ENCODE data around the gene INTS7. TPM values are rescaled to one million over a fixed set of nuclear protein-coding genes. Genes with fewer than 3 reads are reported as not detected.

INTS7 gene
- total RNA-seq, 1 experiment from 2014 or later = 36.5 TPM

- intact Hi-C loops (cut with micrococcal nuclease; ENCODE audit: unreplicated experiment) = no loop called here
- TF ChIP-seq CTCF (IDR thresholded peaks at IDR 0.05; ENCODE audit: unreplicated experiment) = no peak
- CTCF ChIA-PET = interaction anchor here (0.7 kb wide), 1 partner anchor 745 kb away, joined by 3 read pairs; no protein-coding TSS in a partner anchor
- H3K27ac Mint-ChIP-seq (ENCODE audit: unreplicated experiment) = no peak overlapping the region
- H3K27me3 Mint-ChIP-seq (ENCODE audit: unreplicated experiment) = no peaks in the 10 kb centered on the region
- H3K9me3 Mint-ChIP-seq (ENCODE audit: low read depth, unreplicated experiment) = no peaks in the 10 kb centered on the region
- H3K4me1 Mint-ChIP-seq (ENCODE audit: low read depth, unreplicated experiment) = no peaks in the 10 kb centered on the region
- DNase-seq = no peak
- peaks cover 18% of the 10 kb centered on the region for H3K36me3 Mint-ChIP-seq (ENCODE audit: insufficient read depth, unreplicated experiment)
- no TSS peak for BruUV-seq (replicated peaks)
- H3K4me3 Mint-ChIP-seq (ENCODE audit: low read depth, unreplicated experiment) = no peak overlapping the region
Measured at GRCh38 chr1:211973541-211973940, 61.8 kb downstream of the INTS7 start.

GRCh38 chr1:211968200-211968834, 67.0 kb downstream of the INTS7 start:
- no peaks in the 10 kb centered on the region for H3K4me1 Mint-ChIP-seq (ENCODE audit: low read depth, unreplicated experiment)
- intact Hi-C loops (cut with micrococcal nuclease; ENCODE audit: unreplicated experiment) = no loop called here
- no TSS peak for BruUV-seq (replicated peaks)
- no peak overlapping the region for H3K27ac Mint-ChIP-seq (ENCODE audit: unreplicated experiment)
- CTCF ChIA-PET = no interaction called here
- H3K36me3 Mint-ChIP-seq (ENCODE audit: insufficient read depth, unreplicated experiment) = peaks cover 20% of the 10 kb centered on the region
- no peak overlapping the region for H3K4me3 Mint-ChIP-seq (ENCODE audit: low read depth, unreplicated experiment)
- peaks cover 7% of the 10 kb centered on the region for H3K9me3 Mint-ChIP-seq (ENCODE audit: low read depth, unreplicated experiment)
- TF ChIP-seq CTCF (IDR thresholded peaks at IDR 0.05; ENCODE audit: unreplicated experiment) = no peak
- no peak for DNase-seq
- H3K27me3 Mint-ChIP-seq (ENCODE audit: unreplicated experiment) = no peaks in the 10 kb centered on the region

DNA sequence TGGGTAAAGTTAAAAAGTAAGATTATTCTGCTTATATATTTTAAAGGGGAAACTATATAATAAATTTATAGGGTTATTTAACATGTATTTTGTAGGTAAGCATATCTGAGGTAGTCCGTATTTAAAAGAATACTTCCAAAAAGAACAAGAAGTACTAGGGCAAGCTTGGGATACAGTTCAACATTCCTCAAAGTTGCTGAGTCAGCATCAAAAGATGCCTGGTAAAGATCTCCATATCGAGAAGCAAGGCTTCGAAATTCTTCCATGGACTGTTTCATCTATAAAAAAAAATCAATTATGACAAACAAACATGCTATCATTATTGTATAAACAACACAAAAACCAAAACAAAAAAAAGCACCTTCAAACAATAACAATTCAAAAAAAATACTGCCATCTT, 67.7 kb downstream of the INTS7 start:
- no TSS peak for BruUV-seq (replicated peaks)
- Mint-ChIP-seq H3K27me3 (ENCODE audit: unreplicated experiment) (no peaks in the 10 kb centered on the region), H3K36me3 (ENCODE audit: insufficient read depth, unreplicated experiment) (peaks cover 20% of the 10 kb centered on the region), H3K9me3 (ENCODE audit: low read depth, unreplicated experiment) (peaks cover 11% of the 10 kb centered on the region), H3K27ac (ENCODE audit: unreplicated experiment) (no peak overlapping the region), H3K4me1 (ENCODE audit: low read depth, unreplicated experiment) (no peaks in the 10 kb centered on the region), H3K4me3 (ENCODE audit: low read depth, unreplicated experiment) (no peak overlapping the region)
- DNase-seq = no peak
- CTCF ChIA-PET = interaction anchor here (0.7 kb wide), 1 partner anchor 132 kb away, joined by 5 read pairs; no protein-coding TSS in a partner anchor
- no peak for TF ChIP-seq CTCF (IDR thresholded peaks at IDR 0.05; ENCODE audit: unreplicated experiment)
- intact Hi-C loops (cut with micrococcal nuclease; ENCODE audit: unreplicated experiment) = no loop called here

DNA sequence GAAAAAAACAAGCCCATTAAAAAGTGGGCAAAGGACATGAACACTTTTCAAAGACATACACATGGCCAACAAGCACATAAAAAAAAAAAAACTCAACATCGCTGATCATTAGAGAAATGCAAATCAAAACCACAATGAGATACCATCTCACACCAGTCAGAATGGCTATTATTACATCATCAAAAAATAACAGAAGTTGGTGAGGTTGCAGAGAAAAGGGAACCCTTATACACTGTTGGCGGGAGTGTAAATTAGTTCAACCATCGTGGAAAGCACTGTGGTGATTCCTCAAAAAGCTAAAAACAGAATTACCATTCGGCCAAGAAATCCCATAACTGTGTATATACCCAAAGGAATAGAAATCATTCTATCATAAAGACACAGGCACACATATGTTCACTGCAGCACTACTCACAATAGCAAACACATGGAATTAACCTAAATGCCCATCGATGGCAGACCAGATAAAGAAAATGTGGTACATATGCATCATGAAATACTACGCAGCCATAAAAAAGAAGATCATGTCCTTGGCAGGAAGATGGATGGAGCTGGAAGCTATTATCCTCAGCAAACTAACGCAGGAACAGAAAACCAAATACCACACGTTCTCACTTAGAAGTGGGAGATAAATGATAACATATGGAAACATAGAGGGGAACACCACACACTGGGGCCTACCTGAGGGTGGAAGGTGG, 70.1 kb downstream of the INTS7 start:
- CTCF ChIA-PET = no interaction called here
- Mint-ChIP-seq H3K27me3 (ENCODE audit: unreplicated experiment) (no peaks in the 10 kb centered on the region), H3K9me3 (ENCODE audit: low read depth, unreplicated experiment) (peaks cover 13% of the 10 kb centered on the region), H3K4me1 (ENCODE audit: low read depth, unreplicated experiment) (no peaks in the 10 kb centered on the region), H3K36me3 (ENCODE audit: insufficient read depth, unreplicated experiment) (peaks cover 30% of the 10 kb centered on the region), H3K4me3 (ENCODE audit: low read depth, unreplicated experiment) (no peak overlapping the region), H3K27ac (ENCODE audit: unreplicated experiment) (no peak overlapping the region)
- no peak for DNase-seq
- TF ChIP-seq CTCF (IDR thresholded peaks at IDR 0.05; ENCODE audit: unreplicated experiment) = no peak
- no TSS peak for BruUV-seq (replicated peaks)
- intact Hi-C loops (cut with micrococcal nuclease; ENCODE audit: unreplicated experiment) = no loop called here

All from Calu3 (cell line).